ENCODE results near the gene MRPS30.
"Not testable (repeated sequence)": the region's sequence is repeated elsewhere in the genome, so short reads cannot be mapped to it uniquely, and the experiment has no call there.

GRCh38 chr5:44824662-44825061, 15.9 kb downstream of the MRPS30 start:
- not testable (repeated sequence) for TF ChIP-seq ARID5B (CRISPR knock-in tag; IDR thresholded peaks at IDR 0.05); EZH2 (conservative IDR thresholded peaks at IDR 0.05; ENCODE audit: low read depth, low read length); HMGXB4 (CRISPR knock-in tag; IDR thresholded peaks at IDR 0.05; ENCODE audit: borderline replicate concordance in 1 of 2, low read depth in 1 of 2); ZNF773 (CRISPR knock-in tag; IDR thresholded peaks at IDR 0.05; ENCODE audit: borderline replicate concordance); MXD3 (CRISPR knock-in tag; IDR thresholded peaks at IDR 0.05); TCF7 (IDR thresholded peaks at IDR 0.05; ENCODE audit: low read depth); KLF6 (CRISPR knock-in tag; IDR thresholded peaks at IDR 0.05)

Measured in HepG2 (cell line).